ENCODE measurements around the gene MYH11.
"Not testable (repeated sequence)": the region's sequence is repeated elsewhere in the genome, so short reads cannot be mapped to it uniquely, and the experiment has no call there.

The MYH11 gene

DNA sequence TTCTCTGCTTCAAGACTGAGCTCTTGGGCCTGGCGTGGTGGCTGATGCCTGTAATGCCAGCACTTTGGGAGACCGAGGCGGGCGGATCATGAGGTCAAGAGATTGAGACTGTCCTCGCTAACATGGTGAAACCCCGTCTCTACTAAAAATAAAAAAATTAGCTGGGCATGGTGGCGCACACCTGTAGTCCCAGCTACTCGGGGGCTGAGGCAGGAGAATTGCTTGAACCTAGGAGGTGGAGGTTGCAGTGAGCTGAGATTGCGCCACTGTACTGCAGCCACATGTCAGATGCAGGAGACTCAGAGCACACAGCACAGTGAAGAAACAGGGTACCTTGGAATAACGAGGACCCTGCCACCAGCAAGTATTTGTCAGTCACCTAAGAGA is 184.7 kb downstream of the MYH11 start:
- H3K4me3 ChIP-seq; in situ Hi-C loops (cut with MboI; ENCODE audit: low sequenced_read_pairs); H3K9me3 ChIP-seq: not testable (repeated sequence)

DNA sequence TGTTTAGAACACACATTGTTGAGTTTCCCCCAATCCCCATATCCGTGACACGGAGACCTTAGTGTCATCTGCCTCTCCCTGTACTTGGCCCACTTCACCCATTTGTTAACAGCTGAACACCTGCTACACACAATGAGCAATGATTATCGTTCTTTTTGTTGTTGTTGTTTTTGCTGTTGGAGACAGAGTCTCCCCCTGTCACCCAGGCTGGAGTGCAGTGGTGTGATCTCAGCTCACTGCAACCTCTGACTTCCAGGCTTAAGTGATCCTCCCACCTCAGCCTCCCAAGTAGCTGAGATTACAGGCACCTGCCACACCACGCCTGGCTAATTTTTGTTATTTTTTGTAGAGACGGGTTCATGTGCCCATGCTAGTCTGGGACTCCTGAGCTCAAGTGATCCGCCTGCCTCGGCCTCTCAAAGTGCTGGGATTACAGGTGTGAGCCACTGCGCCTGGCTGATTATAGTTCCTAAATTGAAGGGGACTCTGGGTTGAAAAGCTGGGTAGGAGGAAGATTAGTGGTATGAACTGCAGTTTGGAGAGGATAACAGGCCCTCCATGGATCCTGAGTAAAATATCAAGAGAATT is 185.2 kb downstream of the MYH11 start:
- in situ Hi-C loops (cut with MboI; ENCODE audit: low sequenced_read_pairs), result no loop called here
- no peak for DNase-seq (ENCODE audit: low spot score in 2 of 2)
- H3K27me3 ChIP-seq (ENCODE audit: low read depth), result no peaks in the 10 kb centered on the region
- no peaks in the 10 kb centered on the region; the same call in 1 of the 2 replicates for H3K4me1 ChIP-seq
- H3K4me3 ChIP-seq, result no peak overlapping the region
- H3K9me3 ChIP-seq, result no peaks in the 10 kb centered on the region
- peaks cover 52% of the 10 kb centered on the region for H3K36me3 ChIP-seq (replicated peaks)

More for the DNA sequence above, 184.7 kb downstream of the MYH11 start:
- H3K36me3 ChIP-seq (replicated peaks), result peaks cover 52% of the 10 kb centered on the region
- not testable (repeated sequence) for H3K4me1 ChIP-seq; DNase-seq (ENCODE audit: low spot score in 2 of 2); H3K27me3 ChIP-seq (ENCODE audit: low read depth)

DNA sequence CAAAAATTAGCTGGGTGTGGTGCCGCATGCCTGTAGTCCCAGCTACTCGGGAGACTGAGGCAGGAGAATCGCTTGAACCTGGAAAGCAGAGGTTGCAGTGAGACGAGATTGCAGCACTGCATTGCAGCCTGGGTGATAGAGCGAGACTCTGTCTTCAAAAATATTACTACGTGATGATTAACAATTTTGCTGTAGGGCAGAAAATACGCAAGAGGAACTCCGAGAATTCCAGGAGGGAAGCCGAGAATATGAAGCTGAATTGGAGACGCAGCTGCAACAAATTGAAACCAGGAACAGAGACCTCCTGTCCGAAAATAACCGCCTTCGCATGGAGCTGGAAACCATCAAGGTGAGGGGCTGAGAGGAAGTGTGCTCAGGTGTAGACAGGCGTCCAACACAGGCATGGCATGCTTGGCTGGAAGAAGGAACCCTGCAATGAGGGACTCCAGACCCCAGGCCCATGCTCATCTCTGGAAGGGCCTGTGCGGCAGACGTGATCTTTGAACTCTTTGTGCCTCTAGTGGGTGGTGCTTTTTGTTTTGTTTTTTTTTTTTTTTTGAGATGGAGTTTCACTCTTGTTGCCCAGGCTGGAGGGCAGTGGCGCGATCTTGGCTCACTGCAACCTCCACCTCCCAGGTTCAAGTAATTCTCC is 189.6 kb downstream of the MYH11 start:
- H3K36me3 ChIP-seq (replicated peaks), result peaks cover 68% of the 10 kb centered on the region
- H3K27me3 ChIP-seq (ENCODE audit: low read depth), result no peaks in the 10 kb centered on the region
- no peaks in the 10 kb centered on the region for H3K4me1 ChIP-seq
- no peaks in the 10 kb centered on the region for H3K9me3 ChIP-seq
- no peak overlapping the region for H3K4me3 ChIP-seq
- no peak for DNase-seq (ENCODE audit: low spot score in 2 of 2)
- in situ Hi-C loops (cut with MboI; ENCODE audit: low sequenced_read_pairs), result no loop called here

DNA sequence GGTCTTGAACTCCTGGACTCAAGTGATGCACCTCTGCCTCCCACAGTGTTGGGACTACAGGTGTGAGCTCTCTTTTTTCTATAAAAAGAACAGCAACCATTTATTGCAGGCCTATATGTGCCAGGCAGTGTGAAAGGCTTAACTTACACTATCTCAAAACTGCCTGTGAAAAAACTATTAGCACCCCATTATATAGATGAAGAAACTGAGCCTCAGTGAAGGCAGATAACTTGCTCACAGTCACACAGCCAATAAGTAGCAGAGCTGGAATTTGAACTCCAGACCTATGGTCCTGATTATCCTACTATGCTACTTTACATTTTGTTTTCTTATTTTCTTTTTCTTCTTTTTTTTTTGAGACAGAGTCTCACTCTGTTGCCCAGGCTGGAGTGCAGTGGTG is 191.7 kb downstream of the MYH11 start:
- no peaks in the 10 kb centered on the region for H3K4me1 ChIP-seq
- H3K36me3 ChIP-seq (replicated peaks), result peaks cover 55% of the 10 kb centered on the region
- in situ Hi-C loops (cut with MboI; ENCODE audit: low sequenced_read_pairs), result no loop called here
- H3K4me3 ChIP-seq, result no peak overlapping the region
- DNase-seq (ENCODE audit: low spot score in 2 of 2), result no peak
- H3K27me3 ChIP-seq (ENCODE audit: low read depth), result no peaks in the 10 kb centered on the region
- H3K9me3 ChIP-seq, result no peaks in the 10 kb centered on the region

DNA sequence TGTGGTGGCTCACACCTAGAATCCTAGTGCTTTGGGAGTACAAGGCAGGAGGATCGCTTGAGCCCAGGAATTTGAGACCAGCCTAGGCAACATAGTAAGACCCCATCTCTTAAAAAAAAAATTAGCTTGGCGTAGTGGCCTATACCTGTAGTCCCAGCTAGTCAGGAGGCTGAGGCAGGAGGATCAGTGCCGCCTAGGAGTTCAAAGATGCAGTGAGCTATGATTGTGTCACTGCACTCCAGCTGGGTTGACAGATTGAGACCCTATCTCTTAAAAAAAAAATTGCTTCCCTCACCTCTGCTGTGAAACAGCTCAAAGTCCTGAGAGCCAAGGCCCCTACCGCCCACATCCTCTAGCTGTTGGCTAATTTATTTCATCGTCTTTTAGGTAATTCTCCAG is 196.6 kb downstream of the MYH11 start:
- no peak for DNase-seq (ENCODE audit: low spot score in 2 of 2)
- in situ Hi-C loops (cut with MboI; ENCODE audit: low sequenced_read_pairs), result no loop called here
- Histone ChIP-seq H3K27me3 (ENCODE audit: low read depth) (no peaks in the 10 kb centered on the region), H3K9me3 (no peaks in the 10 kb centered on the region), H3K4me1 (peaks cover 3% of the 10 kb centered on the region), H3K4me3 (no peak overlapping the region), H3K36me3 (replicated peaks) (peaks cover 18% of the 10 kb centered on the region)

DNA sequence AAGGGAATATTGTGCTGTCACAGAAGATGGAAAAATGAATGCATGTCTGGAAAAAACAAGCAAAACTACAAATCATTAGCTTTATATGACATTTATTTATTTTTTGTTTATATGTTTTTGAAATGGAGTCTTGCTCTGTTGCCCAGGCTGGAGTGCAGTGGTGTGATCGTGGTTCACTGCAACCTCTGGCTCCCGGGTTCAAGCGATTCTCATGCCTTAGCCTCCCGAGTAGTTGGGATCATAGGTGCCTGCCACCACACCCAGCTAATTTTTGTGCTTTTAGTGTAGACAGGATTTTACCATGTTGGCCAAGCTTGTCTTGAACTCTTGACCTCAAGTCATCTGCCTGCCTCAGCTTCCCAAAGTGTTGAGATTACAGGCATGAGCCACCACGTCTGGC is 198.3 kb downstream of the MYH11 start:
- H3K4me1 ChIP-seq, result peaks cover 3% of the 10 kb centered on the region
- no peak for DNase-seq (ENCODE audit: low spot score in 2 of 2)
- H3K4me3 ChIP-seq, result no peak overlapping the region
- in situ Hi-C loops (cut with MboI; ENCODE audit: low sequenced_read_pairs), result no loop called here
- H3K9me3 ChIP-seq, result no peaks in the 10 kb centered on the region
- no peaks in the 10 kb centered on the region for H3K27me3 ChIP-seq (ENCODE audit: low read depth)
- H3K36me3 ChIP-seq (replicated peaks), result peaks cover 9% of the 10 kb centered on the region; the same call in 1 of the 2 replicates

DNA sequence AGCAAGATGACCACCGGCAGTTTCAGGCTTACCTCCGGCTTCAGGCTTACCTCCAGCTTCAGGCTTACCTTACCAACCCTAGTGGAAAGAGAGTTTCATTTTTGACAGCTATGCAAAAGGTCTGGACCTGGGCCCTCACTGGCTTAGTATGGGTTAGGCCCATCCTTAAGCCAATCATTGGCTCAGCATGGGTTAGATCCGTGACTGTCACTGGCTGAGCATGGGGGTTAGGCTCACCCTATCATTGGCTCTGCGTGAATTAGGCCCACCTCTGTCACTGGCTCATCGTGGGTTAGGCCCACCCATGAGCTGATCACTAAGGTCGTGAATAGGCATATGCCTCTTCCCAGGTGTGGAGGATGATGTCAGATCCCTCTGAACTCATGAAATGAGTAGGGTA is 198.7 kb downstream of the MYH11 start:
- Histone ChIP-seq H3K27me3 (ENCODE audit: low read depth) (no peaks in the 10 kb centered on the region), H3K4me1 (peaks cover 3% of the 10 kb centered on the region), H3K4me3 (no peak overlapping the region), H3K9me3 (no peaks in the 10 kb centered on the region), H3K36me3 (replicated peaks) (peaks cover 12% of the 10 kb centered on the region)
- in situ Hi-C loops (cut with MboI; ENCODE audit: low sequenced_read_pairs), result no loop called here
- no peak for DNase-seq (ENCODE audit: low spot score in 2 of 2)

DNA sequence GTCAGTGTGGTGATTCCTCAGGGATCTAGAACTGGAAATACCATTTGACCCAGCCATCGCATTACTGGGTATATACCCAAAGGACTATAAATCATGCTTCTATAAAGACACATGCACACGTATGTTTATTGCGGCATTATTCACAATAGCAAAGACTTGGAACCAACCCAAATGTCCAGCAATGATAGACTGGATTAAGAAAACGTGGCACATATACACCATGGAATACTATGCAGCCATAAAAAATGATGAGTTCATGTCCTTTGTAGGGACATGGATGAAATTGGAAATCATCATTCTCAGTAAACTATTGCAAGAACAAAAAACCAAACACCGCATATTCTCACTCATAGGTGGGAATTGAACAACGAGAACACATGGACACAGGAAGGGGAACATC is 201.3 kb downstream of the MYH11 start:
- Histone ChIP-seq H3K36me3 (replicated peaks) (peaks cover 19% of the 10 kb centered on the region), H3K4me1 (peaks cover 12% of the 10 kb centered on the region)
- H3K27me3 ChIP-seq (ENCODE audit: low read depth); in situ Hi-C loops (cut with MboI; ENCODE audit: low sequenced_read_pairs); H3K4me3 ChIP-seq; H3K9me3 ChIP-seq; DNase-seq (ENCODE audit: low spot score in 2 of 2): not testable (repeated sequence)

DNA sequence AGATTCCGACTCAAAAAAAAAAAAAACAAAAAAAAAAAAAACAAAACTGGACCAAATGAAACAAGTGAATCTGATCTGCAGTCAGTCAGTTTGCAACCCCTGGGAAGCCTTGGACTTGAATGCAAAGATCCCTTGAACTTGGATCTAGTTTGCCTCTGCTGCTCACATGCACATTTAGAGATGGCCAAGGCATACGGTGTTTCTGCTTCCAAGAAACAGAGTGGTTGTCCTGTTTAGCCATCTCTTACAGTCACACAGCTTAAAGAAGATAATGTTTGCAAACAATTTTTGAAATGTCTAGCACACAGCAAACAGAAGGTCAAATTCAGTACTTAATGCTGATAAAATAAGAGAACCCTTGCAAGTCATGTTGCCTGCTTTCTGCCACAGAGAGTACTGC is 202.2 kb downstream of the MYH11 start:
- H3K4me3 ChIP-seq, result no peak overlapping the region
- H3K36me3 ChIP-seq (replicated peaks), result peaks cover 19% of the 10 kb centered on the region
- no peak for DNase-seq (ENCODE audit: low spot score in 2 of 2)
- in situ Hi-C loops (cut with MboI; ENCODE audit: low sequenced_read_pairs), result no loop called here
- peaks cover 14% of the 10 kb centered on the region for H3K4me1 ChIP-seq
- H3K9me3 ChIP-seq, result no peaks in the 10 kb centered on the region
- no peaks in the 10 kb centered on the region for H3K27me3 ChIP-seq (ENCODE audit: low read depth)

DNA sequence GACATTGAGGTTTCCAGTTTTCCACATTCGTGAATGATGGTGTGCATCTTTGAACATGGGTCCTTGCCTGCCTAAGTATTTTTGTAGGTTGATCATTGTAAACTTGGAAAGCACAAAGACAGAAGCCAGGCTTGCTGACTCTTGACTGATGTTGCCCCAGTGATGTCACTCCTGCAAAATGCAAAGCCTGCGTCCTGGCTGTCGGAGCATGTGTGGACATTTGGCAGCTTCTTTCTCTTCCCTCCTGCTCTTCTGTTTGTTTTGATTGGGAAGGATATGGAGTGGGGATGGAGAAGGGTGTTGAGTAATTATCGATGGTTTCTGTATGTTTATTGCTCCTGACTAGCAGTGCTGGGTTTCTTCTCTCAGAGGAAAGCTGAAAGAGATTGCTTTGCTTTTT is 203.6 kb downstream of the MYH11 start:
- no peaks in the 10 kb centered on the region for H3K27me3 ChIP-seq (ENCODE audit: low read depth)
- peaks cover 19% of the 10 kb centered on the region for H3K36me3 ChIP-seq (replicated peaks)
- no peak overlapping the region for H3K4me3 ChIP-seq
- peaks cover 21% of the 10 kb centered on the region for H3K4me1 ChIP-seq
- no peaks in the 10 kb centered on the region for H3K9me3 ChIP-seq
- in situ Hi-C loops (cut with MboI; ENCODE audit: low sequenced_read_pairs), result no loop called here
- no peak for DNase-seq (ENCODE audit: low spot score in 2 of 2)

All from HAP-1 (cell line).